K562 (cell line): ENCODE results near the gene ZNF276. TPM values are rescaled to one million over a fixed set of nuclear protein-coding genes. Genes with fewer than 3 reads are reported as not detected.

Source experiments
- BHLHE40 ChIP-seq: IDR thresholded peaks from 2 replicates; pipeline ENCODE4 v1.6.1; 2011; ENCODE audit warnings: low read length, improper control_type of control experiment
- CBFA2T3 ChIP-seq: fragments of 450-650 bp; IDR thresholded peaks from 2 replicates; pipeline ENCODE4 v1.6.1; 2017
- CREB5 ChIP-seq: fragments of 250-450 bp; sonication (Bioruptor Pico); IDR thresholded peaks from 2 replicates; pipeline ENCODE4 v1.5.0; 2020; ENCODE audit warnings: mild to moderate bottlenecking
- DDX20 ChIP-seq: fragments of 450-650 bp; IDR thresholded peaks from 2 replicates; pipeline ENCODE4 v1.6.1; 2016; ENCODE audit warnings: missing genetic modification characterization, low read depth, mild to moderate bottlenecking, missing compliant biosample characterization, moderate library complexity
- E2F3 ChIP-seq: fragments of 250-450 bp; sonication (Bioruptor Pico); IDR thresholded peaks from 2 replicates; pipeline ENCODE4 v1.4.0; 2020; ENCODE audit warnings: mild to moderate bottlenecking
- EZH2 ChIP-seq: IDR thresholded peaks from 2 replicates; pipeline ENCODE4 v1.6.1; 2012; ENCODE audit warnings: low read depth, mild to moderate bottlenecking, inconsistent platforms, low read length, borderline replicate concordance
- FOSL1 ChIP-seq: fragments of 200-800 bp; sonication (Bioruptor generic); conservative IDR thresholded peaks from 2 replicates; pipeline ENCODE4 v1.6.1; 2016; ENCODE audit warnings: missing genetic modification characterization, missing compliant biosample characterization
- FOXM1 ChIP-seq, 2 experiments: fragments of 450-650 bp in 1 of 2; sonication (generic) in 1 of 2; formaldehyde crosslinking in 1 of 2; IDR thresholded peaks; 2 replicates each; pipeline versions ENCODE4 v1.6.1 to v1.9.0; 2017 to 2022; ENCODE audit warnings: low read depth in 2 of 2, mild to moderate bottlenecking in 2 of 2, missing genetic modification reagents in 1 of 2, moderate library complexity in 1 of 2
- GABPB1 ChIP-seq: sonication (generic); formaldehyde crosslinking; IDR thresholded peaks from 2 replicates; pipeline ENCODE4 v1.8.0; 2022; ENCODE audit warnings: mild to moderate bottlenecking, missing genetic modification reagents
- MAFG ChIP-seq: fragments of 450-650 bp; conservative IDR thresholded peaks from 2 replicates; pipeline ENCODE4 v1.6.1; 2016; ENCODE audit warnings: missing genetic modification characterization, missing compliant biosample characterization
- MIER1 ChIP-seq: fragments of 450-650 bp; IDR thresholded peaks from 2 replicates; pipeline ENCODE4 v1.6.1; 2016; ENCODE audit warnings: antibody characterized with exemption, mild to moderate bottlenecking, low read depth
- NFIC ChIP-seq: fragments of 450-650 bp; IDR thresholded peaks from 2 replicates; pipeline ENCODE4 v1.6.1; 2017; ENCODE audit warnings: mild to moderate bottlenecking, inconsistent platforms
- NFYB ChIP-seq: IDR thresholded peaks from 2 replicates; pipeline ENCODE4 v1.6.1; 2011; ENCODE audit warnings: mild to moderate bottlenecking, moderate library complexity; ENCODE audit not compliant: insufficient read length; ENCODE audit errors: extremely low read depth
- NR4A1 ChIP-seq, 2 experiments: fragments of 250-450 bp in 1 of 2; fragments of 450-650 bp in 1 of 2; sonication (Bioruptor Pico) in 1 of 2; IDR thresholded peaks; 2 replicates each; pipeline versions ENCODE4 v1.4.0 to v1.6.1; 2016 to 2020; ENCODE audit warnings: mild to moderate bottlenecking in 2 of 2, missing compliant biosample characterization in 1 of 2, missing genetic modification characterization in 1 of 2, moderate library complexity in 1 of 2
- NRF1 ChIP-seq, 2 experiments: fragments of 450-650 bp; IDR thresholded peaks in 1 of 2; conservative IDR thresholded peaks in 1 of 2; 2 replicates each; pipeline ENCODE4 v1.6.1; 2014; ENCODE audit warnings: mild to moderate bottlenecking in 2 of 2
- POLR2AphosphoS2 ChIP-seq: IDR thresholded peaks from 2 replicates; pipeline ENCODE4 v1.6.1; 2012; ENCODE audit warnings: low read length, improper control_type of control experiment
- PREB ChIP-seq: sonication (generic); formaldehyde crosslinking; IDR thresholded peaks from 2 replicates; pipeline ENCODE4 v1.8.1; 2023; ENCODE audit warnings: mild to moderate bottlenecking, missing genetic modification reagents
- RBFOX2 ChIP-seq: fragments of 200-400 bp; formaldehyde crosslinking; IDR thresholded peaks from 2 replicates; pipeline ENCODE4 v1.6.1; 2017; ENCODE audit warnings: low read depth, mild to moderate bottlenecking, low read length, moderate library complexity
- RFX1 ChIP-seq: fragments of 450-650 bp; IDR thresholded peaks from 2 replicates; pipeline ENCODE4 v1.6.1; 2016; ENCODE audit warnings: mild to moderate bottlenecking, moderate library complexity
- SMARCC2 ChIP-seq: fragments of 450-650 bp; IDR thresholded peaks from 2 replicates; pipeline ENCODE4 v1.6.1; 2017; ENCODE audit warnings: antibody characterized with exemption, moderate library complexity, mild to moderate bottlenecking, low read depth
- SP2 ChIP-seq: IDR thresholded peaks from 2 replicates; pipeline ENCODE4 v1.6.1; 2011; ENCODE audit warnings: mild to moderate bottlenecking, low read depth, low read length, moderate library complexity; ENCODE audit not compliant: poor library complexity, severe bottlenecking; ENCODE audit errors: extremely low read depth
- TOE1 ChIP-seq, 2 experiments: fragments of 450-650 bp in 1 of 2; sonication (generic) in 1 of 2; formaldehyde crosslinking in 1 of 2; IDR thresholded peaks; 2 replicates each; pipeline versions ENCODE4 v1.7.1 to v1.8.0; 2016 to 2022; ENCODE audit warnings: borderline replicate concordance in 2 of 2, mild to moderate bottlenecking in 2 of 2, antibody characterized with exemption in 1 of 2, inconsistent platforms in 1 of 2, low read depth in 1 of 2, missing genetic modification reagents in 1 of 2, moderate library complexity in 1 of 2
- ZNF175 ChIP-seq: fragments of 200-800 bp; sonication (Bioruptor generic); IDR thresholded peaks from 2 replicates; pipeline ENCODE4 v1.6.1; 2016; ENCODE audit warnings: low read depth, mild to moderate bottlenecking, missing genetic modification characterization, missing compliant biosample characterization
- ZNF23 ChIP-seq: fragments of 250-450 bp; sonication (Bioruptor Pico); IDR thresholded peaks from 2 replicates; pipeline ENCODE4 v1.4.0; 2020; ENCODE audit warnings: mild to moderate bottlenecking
- ZNF41 ChIP-seq: fragments of 250-450 bp; sonication (Bioruptor Pico); conservative IDR thresholded peaks from 2 replicates; pipeline ENCODE4 v1.4.0; 2020; ENCODE audit warnings: mild to moderate bottlenecking
- ZNF551 ChIP-seq: fragments of 250-450 bp; sonication (Bioruptor Pico); IDR thresholded peaks from 2 replicates; pipeline ENCODE4 v1.5.0; 2021; ENCODE audit warnings: mild to moderate bottlenecking, moderate library complexity
- ZNF785 ChIP-seq: fragments of 250-450 bp; sonication (Bioruptor Pico); IDR thresholded peaks from 2 replicates; pipeline ENCODE4 v1.4.0; 2020; ENCODE audit warnings: mild to moderate bottlenecking
- polyA plus RNA-seq, 8 experiments: library from polyadenylated mRNA; depleted of rRNA in 4 of 8; stranded (reverse) in 5 of 8; unstranded in 3 of 8; fragments of >200 nt; fragmentation: Nextera tagmentation in 2 of 8; fragmentation: Illumina TruSeq in 1 of 8; extraction: Ambion mirVana in 2 of 8; extraction: Trizol in 1 of 8; gene quantifications; 2 replicates each; pipeline versions ENCODE4 v1.2.1 to v1.2.3, GENCODE V29; 2011 to 2014; ENCODE audit warnings: inconsistent platforms in 1 of 8, missing spikeins in 1 of 8
- total RNA-seq, 7 experiments: library from RNA; depleted of rRNA in 6 of 7; stranded (reverse); fragments of >200 nt in 6 of 7; fragmentation: Illumina TruSeq in 2 of 7; extraction: Trizol in 2 of 7; gene quantifications; 2 replicates each; pipeline versions ENCODE4 v1.2.1 to v1.2.3, GENCODE V29; 2011 to 2021; ENCODE audit warnings: low replicate concordance in 1 of 7

Gene ZNF276
- total and polyA plus RNA-seq, 9 of the 15 experiments (the other 6 are each of a cell fraction or from before 2014, with no cell fraction given): 0.49 to 43.9 (median 15.8) TPM

DNA sequence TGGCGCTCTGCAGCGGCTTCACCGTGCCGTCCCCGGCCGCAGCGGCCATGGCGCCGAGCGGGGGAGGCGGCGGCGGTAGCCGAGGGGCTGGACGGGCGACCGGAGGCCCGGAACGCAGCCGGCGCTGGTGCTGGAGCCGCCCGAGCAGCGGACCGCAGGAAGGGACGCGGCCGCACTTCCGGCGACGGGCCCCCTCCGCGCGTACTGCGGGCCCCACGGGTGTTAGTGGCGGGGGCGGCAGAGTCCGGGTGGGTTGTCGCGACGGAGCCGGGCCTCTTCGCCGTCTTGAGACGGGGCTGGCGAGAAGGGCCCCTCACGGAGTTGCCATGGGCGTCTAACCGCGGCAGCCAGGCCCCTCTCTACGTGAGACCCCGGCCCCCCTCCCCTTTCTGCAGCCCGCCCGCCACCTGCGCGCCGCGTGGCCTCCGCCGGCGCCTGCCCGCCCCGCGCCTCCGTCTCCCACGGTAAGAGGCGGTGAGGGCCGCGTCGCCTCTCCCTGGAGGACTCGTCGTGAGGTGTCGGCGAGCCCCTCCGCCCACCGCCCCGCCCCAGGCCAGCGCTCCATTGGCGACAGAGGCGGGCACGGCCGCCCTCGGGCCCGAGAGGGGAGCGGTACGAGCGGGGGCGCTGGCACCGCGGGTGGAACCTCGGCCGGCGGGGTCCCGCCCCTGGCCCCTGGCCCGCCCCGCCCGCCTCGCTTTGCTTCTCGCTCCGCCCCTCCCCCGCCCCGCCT lies at the start of gene ZNF276, which contains the start of gene VPS9D1 (continued):
- TF ChIP-seq SMARCC2 (no peak), TOE1 (IDR thresholded peaks at IDR 0.05; ENCODE audit: borderline replicate concordance) (no peak), TOE1 (CRISPR knock-in tag; IDR thresholded peaks at IDR 0.05; ENCODE audit: borderline replicate concordance, low read depth) (no peak; the same call in 1 of the 2 replicates), MIER1 (no peak), ZNF785 (CRISPR knock-in tag) (no peak), CREB5 (no peak), NFIC (peak; percentile 73), SP2 (no peak), DDX20 (tag) (no peak), MAFG (tag) (no peak), ZNF23 (CRISPR knock-in tag) (no peak), E2F3 (CRISPR knock-in tag) (peak; percentile 5; the same call in 1 of the 2 replicates), FOXM1 (IDR thresholded peaks at IDR 0.05; ENCODE audit: low read depth) (no peak), FOXM1 (CRISPR knock-in tag; IDR thresholded peaks at IDR 0.05; ENCODE audit: low read depth) (peak; percentile 68), PREB (CRISPR knock-in tag) (no peak), FOSL1 (tag) (no peak), NR4A1 (CRISPR knock-in tag; IDR thresholded peaks at IDR 0.05) (no peak), NR4A1 (tag; IDR thresholded peaks at IDR 0.05) (peak; percentile 64; the same call in 1 of the 2 replicates), EZH2 (no peak), NRF1 (conservative IDR thresholded peaks at IDR 0.05 in 1 of 2, IDR thresholded peaks at IDR 0.05 in 1 of 2) (peak in 1 of 2 experiments; percentile 44; a peak in 1 of 4 replicates), RFX1 (no peak), ZNF41 (no peak), ZNF175 (no peak), POLR2AphosphoS2 (peak; percentile 47; the same call in 1 of the 2 replicates), RBFOX2 (peak; percentile 81), BHLHE40 (no peak), GABPB1 (CRISPR knock-in tag) (peak; percentile 96), CBFA2T3 (no peak), ZNF551 (CRISPR knock-in tag) (no peak), NFYB (no peak)
